Activated CD8-positive, alpha-beta memory T cell treated with anti-CD3 and anti-CD28 coated beads for 36 hours (primary cell): ENCODE results near the gene UBE2O. TPM values are rescaled to one million over a fixed set of nuclear protein-coding genes. Genes with fewer than 3 reads are reported as not detected.

Source experiments
- CTCF ChIA-PET: fragments of 350-600 bp; sonication (Branson Sonifier 250); formaldehyde crosslinking; loops from one replicate; lab custom pipeline; 2021; ENCODE audit warnings: antibody characterized with exemption; lab: Charles Lee
- POLR2A ChIA-PET: fragments of 350-600 bp; sonication (Branson Sonifier 250); formaldehyde crosslinking; loops from one replicate; lab custom pipeline; 2021; ENCODE audit warnings: antibody characterized with exemption; lab: Charles Lee
- total RNA-seq, 2 experiments: library from RNA; stranded (reverse); gene quantifications; one replicate each; pipeline ENCODE4 v1.2.3, GENCODE V29; 2021

UBE2O gene
- total RNA-seq, 2 experiments from 2014 or later: 40.5 to 41.6 TPM

GRCh38 chr17:76472726-76473125, 19.8 kb upstream of the UBE2O start:
- ChIA-PET CTCF (no interaction called here), POLR2A (interaction anchor here (0.5 kb wide), 1 partner anchor 33 kb away, joined by 7 read pairs; no protein-coding TSS in a partner anchor)

DNA sequence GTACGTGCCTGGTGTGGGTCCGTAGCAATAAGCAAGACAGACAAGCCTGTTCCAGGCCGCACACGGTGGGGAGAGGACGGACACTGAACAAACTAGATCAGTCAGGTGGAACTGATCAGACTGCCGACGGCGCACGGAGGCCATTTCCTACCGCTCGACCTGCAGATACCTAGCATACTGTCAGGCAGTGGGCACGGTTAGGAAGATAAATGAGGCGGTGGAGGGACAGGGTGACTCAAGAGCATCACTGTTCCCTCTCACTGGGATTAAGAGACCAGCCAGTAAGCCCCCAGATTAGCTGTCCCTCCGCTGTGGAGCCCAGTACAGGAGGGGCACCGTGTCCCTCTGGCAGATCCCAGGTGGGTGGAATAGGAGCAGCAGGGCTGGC, 19.3 kb upstream of the UBE2O start:
- ChIA-PET CTCF (no interaction called here), POLR2A (no interaction called here)

GRCh38 chr17:76471498-76472257, 18.7 kb upstream of the UBE2O start:
- CTCF ChIA-PET: no interaction called here

GRCh38 chr17:76469991-76470739, 17.2 kb upstream of the UBE2O start:
- CTCF ChIA-PET: interaction anchor here (0.9 kb wide), 1 partner anchor 36 kb away, joined by 3 read pairs; no protein-coding TSS in a partner anchor
- POLR2A ChIA-PET: no interaction called here

More at GRCh38 chr17:76471498-76472257, 18.7 kb upstream of the UBE2O start:
- POLR2A ChIA-PET: no interaction called here

GRCh38 chr17:76469076-76469990, 16.4 kb upstream of the UBE2O start:
- ChIA-PET POLR2A (no interaction called here), CTCF (interaction anchor here (0.6 to 0.9 kb wide), 2 partner anchors 36 to 37 kb away, joined by 3 read pairs; no protein-coding TSS in a partner anchor)

DNA sequence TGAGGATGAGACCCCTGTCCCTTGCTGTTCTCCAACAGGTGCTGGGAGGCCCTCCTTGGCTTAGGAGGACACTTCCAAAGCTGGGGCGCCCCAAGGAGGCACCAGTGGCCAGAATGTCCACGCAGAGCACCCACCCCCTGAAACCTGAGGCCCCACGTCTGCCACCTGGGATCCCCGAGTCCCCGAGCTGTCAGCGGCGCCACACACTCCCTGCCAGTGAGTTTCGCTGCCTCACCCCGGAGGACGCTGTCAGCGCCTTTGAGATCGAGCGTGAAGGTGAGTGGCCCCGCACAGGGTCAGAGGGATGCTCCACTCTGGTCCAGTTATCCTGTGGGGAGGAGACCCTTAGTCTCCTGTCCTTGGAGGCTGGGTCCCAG, 15.7 kb upstream of the UBE2O start:
- CTCF ChIA-PET: interaction anchor here (0.6 to 5.6 kb wide), 2 partner anchors 37 to 39 kb away, joined by 3 to 57 read pairs; no protein-coding TSS in a partner anchor
- POLR2A ChIA-PET: no interaction called here

DNA sequence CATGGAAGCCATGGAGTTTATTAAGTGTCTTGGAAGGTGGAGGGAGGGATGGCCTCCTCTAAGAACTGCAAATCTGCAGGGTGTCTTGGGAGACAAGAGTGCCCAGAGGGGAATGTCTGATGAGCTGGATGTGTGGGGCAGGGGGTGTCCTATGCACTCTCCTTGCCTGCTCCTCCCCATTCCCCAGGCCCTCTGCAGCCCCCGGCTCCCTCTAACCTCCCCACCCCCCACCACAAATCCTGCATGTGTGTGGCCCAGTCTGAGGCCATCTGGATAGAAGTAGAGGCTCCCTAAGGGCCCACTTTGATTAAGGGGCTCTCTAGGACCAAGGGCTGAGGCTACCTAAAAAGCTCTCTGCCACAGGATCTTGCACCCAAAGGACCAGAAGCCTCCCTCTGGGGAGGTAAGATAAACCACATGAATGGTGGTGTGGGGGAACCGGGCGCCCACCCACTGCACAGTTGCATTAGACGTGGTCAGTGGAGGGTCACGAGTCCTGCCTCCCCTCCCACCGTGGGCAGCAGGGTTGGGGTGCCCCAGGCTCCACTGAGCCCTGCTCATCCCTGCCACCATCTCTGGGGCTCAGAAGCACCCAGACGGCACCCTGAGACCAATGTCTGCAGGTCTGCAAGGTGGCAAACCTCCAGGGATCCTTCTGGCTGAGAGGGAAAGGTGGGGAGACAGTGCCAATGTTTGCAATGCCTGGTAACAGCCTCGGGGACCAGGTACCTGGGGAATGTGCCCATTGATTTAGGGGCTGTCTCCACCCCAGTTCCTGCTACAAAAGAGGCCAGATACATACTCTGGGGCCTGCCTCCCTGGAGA, 15.1 kb upstream of the UBE2O start:
- ChIA-PET CTCF (interaction anchor here (1.0 to 5.6 kb wide), 7 partner anchors 10 to 70 kb away, joined by 5 to 57 read pairs (median 11); partner anchors contain the start of gene RHBDF2), POLR2A (interaction anchor here (1.1 to 1.2 kb wide), 2 partner anchors 33 to 35 kb away, joined by 3 to 7 read pairs; no protein-coding TSS in a partner anchor)

GRCh38 chr17:76467366-76467765, 14.4 kb upstream of the UBE2O start, which contains the start of gene AANAT:
Gene AANAT (plus strand): TSS chr17:76467603. CDS start chr17:76468747, 1,144 bp downstream.
- CTCF ChIA-PET: interaction anchor here (0.7 to 5.6 kb wide), 13 partner anchors 10 to 187 kb away, joined by 3 to 57 read pairs (median 5); partner anchors contain the start of gene RHBDF2
- POLR2A ChIA-PET: interaction anchor here (0.9 to 1.2 kb wide), 3 partner anchors 26 to 35 kb away, joined by 3 to 7 read pairs (median 3); no protein-coding TSS in a partner anchor

DNA sequence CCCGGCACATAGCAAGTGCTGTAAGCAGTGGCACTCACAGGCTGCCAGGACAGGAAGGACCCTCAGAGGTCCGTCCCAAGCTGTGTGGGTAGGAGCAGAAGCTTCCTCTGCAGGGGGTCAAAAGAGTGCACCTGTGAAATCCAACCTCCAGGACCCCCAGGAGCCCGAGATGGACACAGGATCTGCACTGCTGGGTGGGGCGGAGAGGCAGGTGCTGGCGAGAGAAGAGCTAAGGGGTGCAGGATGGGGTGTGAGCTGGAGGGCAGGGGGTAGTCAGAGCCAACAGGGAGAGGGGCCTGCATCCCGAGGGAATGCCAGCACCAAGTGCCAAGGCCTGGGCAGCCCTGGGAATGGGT, 13.8 kb upstream of the UBE2O start:
- POLR2A ChIA-PET: interaction anchor here (0.9 to 1.2 kb wide), 3 partner anchors 27 to 36 kb away, joined by 3 to 7 read pairs (median 3); no protein-coding TSS in a partner anchor
- CTCF ChIA-PET: interaction anchor here (0.5 to 5.6 kb wide), 17 partner anchors 8 to 187 kb away, joined by 3 to 57 read pairs (median 4); partner anchors contain the start of genes PRPSAP1 and RHBDF2

DNA sequence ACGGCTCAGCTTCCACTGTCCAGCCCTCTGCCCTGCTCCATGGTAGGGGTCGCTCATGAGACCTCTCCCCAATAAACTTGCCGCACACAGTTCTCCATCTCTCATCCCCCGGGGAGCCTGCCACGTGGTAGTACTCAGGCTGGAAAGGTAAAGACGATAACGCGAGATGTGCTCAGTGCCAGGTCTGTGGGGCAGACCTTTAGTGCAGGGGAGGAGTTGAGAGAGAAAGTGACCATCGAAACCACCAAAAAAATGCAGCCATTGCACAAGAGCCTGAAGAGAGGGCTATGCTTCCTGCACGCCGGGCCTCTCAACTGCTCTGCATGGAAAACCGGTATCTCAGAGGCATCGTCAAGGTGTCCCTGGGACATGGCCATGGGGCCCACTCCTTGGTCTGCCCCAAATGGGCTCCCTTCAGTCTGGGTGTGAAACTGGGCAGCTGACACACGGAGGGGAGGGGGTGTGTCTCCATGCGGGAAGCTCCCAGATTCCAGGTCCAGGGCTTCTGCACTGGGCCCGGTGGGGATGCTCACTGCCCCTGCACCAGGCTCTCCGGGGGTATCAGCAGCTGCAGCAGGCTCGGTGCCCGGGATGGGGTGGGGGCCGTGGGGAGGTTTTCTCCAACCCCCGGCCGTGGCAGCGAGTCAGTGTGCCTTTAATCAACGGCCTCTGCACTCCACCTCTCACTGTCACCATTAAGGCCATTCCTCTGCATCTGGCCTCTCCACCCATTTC, 9.8 kb upstream of the UBE2O start:
- POLR2A ChIA-PET: interaction anchor here (0.6 kb wide), 1 partner anchor 939 kb away, joined by 4 read pairs; no protein-coding TSS in a partner anchor
- CTCF ChIA-PET: interaction anchor here (0.6 to 5.6 kb wide), 5 partner anchors 9 to 132 kb away, joined by 3 to 57 read pairs (median 5); partner anchors contain the start of gene UBE2O

DNA sequence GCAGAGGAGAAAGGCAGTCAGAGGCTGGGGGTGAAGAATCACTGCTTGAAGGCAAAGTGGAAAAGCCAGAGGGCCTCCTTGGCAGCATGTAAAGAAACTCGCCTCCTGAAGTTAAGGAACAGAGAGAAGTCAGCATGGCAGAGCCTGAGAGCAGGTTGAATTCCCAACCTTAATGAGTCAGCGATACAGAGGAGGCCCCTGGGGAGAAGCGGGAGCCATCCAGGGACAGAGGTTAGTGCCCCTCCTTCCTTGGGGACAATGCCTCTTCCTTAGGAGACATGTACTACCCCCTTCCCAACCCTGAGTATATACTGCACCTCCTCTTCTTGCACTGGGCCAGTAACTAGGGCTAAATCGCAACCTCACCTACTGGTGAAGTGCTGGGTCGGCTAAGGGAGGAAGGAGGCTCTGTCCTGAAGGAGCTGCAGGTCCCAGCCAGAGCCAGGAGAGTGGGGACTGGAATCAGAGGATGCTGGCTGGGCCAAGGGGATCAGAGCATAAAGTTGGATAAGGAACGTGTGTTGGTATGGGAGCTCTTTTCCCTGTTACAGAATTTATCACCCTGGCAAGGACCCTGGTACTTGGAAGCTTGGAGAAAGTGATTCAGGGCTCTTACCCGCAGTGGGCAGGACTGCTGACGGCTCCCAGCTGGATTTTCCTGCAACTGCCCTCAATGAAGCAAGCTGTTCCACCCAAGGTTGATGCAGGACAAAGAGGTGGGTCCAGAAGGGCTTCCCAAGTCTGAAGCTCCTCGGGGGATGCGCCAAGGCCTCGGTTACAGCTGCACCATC, 9.0 kb upstream of the UBE2O start:
- CTCF ChIA-PET: no interaction called here
- POLR2A ChIA-PET: no interaction called here

GRCh38 chr17:76459674-76460073, 6.7 kb upstream of the UBE2O start:
- ChIA-PET POLR2A (no interaction called here), CTCF (interaction anchor here (1.2 to 1.6 kb wide), 2 partner anchors 15 to 47 kb away, joined by 4 read pairs; no protein-coding TSS in a partner anchor)

GRCh38 chr17:76458580-76459490, 5.9 kb upstream of the UBE2O start:
- ChIA-PET POLR2A (no interaction called here), CTCF (interaction anchor here (0.7 to 1.6 kb wide), 7 partner anchors 16 to 165 kb away, joined by 3 to 4 read pairs (median 3); partner anchors contain the start of gene PRPSAP1)

- ChIA-PET POLR2A (interaction anchor here (1.1 to 1.2 kb wide), 2 partner anchors 50 to 104 kb away, joined by 3 read pairs; no protein-coding TSS in a partner anchor), CTCF (interaction anchor here (0.6 to 2.4 kb wide), 10 partner anchors 9 to 150 kb away, joined by 3 to 10 read pairs (median 3); partner anchors contain the start of genes AANAT and RHBDF2)
Observed at GRCh38 chr17:76453431-76453743, 435 bp upstream of the UBE2O start.
